ENCODE measurements around the gene PSMB11. TPM values are rescaled to one million over a fixed set of nuclear protein-coding genes. Genes with fewer than 3 reads are reported as not detected.
A peak's percentile ranks its signal among the peaks of the same experiment; 100 is the strongest.

PSMB11 gene
- total RNA-seq, 1 donor from 2014 or later = not detected

DNA sequence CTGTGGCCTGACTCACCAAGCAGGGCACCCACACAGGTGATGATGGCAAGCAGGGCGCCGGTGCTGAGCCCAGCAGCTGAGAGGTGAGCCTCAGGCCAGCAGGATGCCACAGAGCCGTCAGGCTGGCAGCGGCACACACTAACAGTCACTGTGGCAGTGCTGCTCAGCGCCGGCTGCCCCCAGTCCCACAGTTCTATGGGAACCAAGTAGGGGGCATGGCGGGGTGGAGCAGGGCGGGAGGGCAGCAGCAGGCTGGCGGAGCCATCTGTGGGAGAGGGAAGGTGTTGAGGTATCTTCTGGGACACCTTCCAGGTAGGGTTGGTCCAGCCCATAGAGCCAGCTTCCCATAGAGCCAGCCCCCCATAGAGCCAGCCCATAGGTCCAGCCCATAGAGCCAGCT, 7.0 kb downstream of the PSMB11 start:
- no peak for DNase-seq (ENCODE audit: low read depth)
- Histone ChIP-seq H3K36me3 (ENCODE audit: control insufficient read depth, insufficient read depth, low read length) (no peaks in the 10 kb centered on the region), H3K4me3 (ENCODE audit: low read depth, low read length) (no peak overlapping the region), H3K27me3 (ENCODE audit: control insufficient read depth, insufficient read depth, low read length) (no peaks in the 10 kb centered on the region)
- FAIRE-seq = no peak
- TF ChIP-seq, protein P1, sequence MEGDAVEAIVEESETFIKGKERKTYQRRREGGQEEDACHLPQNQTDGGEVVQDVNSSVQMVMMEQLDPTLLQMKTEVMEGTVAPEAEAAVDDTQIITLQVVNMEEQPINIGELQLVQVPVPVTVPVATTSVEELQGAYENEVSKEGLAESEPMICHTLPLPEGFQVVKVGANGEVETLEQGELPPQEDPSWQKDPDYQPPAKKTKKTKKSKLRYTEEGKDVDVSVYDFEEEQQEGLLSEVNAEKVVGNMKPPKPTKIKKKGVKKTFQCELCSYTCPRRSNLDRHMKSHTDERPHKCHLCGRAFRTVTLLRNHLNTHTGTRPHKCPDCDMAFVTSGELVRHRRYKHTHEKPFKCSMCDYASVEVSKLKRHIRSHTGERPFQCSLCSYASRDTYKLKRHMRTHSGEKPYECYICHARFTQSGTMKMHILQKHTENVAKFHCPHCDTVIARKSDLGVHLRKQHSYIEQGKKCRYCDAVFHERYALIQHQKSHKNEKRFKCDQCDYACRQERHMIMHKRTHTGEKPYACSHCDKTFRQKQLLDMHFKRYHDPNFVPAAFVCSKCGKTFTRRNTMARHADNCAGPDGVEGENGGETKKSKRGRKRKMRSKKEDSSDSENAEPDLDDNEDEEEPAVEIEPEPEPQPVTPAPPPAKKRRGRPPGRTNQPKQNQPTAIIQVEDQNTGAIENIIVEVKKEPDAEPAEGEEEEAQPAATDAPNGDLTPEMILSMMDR (IDR thresholded peaks at IDR 0.05; ENCODE audit: insufficient read depth, low read length, severe bottlenecking) = no peak

DNA sequence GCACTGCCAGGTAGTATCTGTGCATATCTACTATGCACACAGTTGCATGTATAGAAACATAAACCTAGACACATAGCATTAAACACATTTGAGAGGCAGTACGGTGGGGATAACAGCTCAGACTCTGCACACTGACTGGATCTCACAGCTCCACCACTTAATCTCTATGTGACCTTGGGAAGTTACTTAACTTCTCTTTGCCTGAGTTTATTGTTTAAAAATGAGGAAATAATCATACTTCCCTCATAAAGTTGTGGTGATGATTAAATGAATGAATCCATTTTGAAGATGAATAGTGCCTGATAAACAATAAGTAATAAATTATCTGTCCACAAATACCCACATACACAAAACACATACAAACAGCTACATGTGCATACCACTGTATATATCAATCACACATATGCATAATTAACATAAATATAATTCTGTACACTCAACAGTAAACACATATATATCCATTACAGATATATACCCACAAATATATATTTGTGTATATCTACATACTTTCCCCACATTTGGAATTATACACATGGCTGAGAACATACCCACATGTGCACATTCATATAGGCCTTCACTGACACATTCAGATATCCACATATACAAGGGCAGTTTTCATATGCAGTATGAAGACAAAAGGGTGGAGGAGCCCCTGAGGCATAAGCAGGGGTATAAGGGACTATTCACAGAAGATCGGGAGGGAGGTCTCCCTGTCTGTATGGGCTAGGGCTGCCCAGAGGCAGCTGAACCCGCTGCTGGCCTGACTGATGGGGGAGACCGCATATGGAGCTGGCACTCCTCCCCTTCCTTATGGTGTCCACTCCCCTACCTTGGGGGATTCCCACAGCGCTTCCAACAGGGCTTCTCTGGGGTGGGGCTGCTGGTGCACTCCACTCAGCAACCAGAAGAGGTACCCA, 9.4 kb downstream of the PSMB11 start:
- H3K27me3 ChIP-seq (ENCODE audit: control insufficient read depth, insufficient read depth, low read length) = no peaks in the 10 kb centered on the region
- no peak overlapping the region for H3K4me3 ChIP-seq (ENCODE audit: low read depth, low read length)
- TF ChIP-seq, protein P1 (IDR thresholded peaks at IDR 0.05; ENCODE audit: insufficient read depth, low read length, severe bottlenecking) = no peak
- DNase-seq (ENCODE audit: low read depth) (no peak), FAIRE-seq (no peak)
- H3K36me3 ChIP-seq (ENCODE audit: control insufficient read depth, insufficient read depth, low read length) = no peaks in the 10 kb centered on the region

DNA sequence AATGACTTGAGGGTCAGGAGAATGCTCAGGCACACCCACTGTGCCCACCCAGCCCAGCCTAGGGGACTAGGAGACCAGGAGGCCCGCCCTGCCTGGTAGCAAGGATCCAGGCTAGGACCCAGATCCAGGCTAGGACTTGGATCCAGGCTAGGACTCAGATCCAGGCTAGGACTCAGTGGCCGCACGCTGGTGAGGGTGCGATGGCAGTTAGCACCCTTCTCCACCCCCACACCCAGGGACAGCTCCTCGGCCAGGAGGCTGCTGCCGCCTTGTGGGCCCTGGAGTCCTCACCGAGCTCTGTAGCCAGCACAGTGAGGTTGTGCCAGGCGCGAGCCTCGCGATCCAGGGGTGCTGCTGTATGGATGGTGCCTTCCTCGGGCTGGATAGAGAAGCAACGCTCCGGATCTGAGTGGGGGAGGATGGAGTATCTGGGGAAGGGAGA, 10.2 kb downstream of the PSMB11 start:
- no peak overlapping the region for H3K4me3 ChIP-seq (ENCODE audit: low read depth, low read length)
- H3K36me3 ChIP-seq (ENCODE audit: control insufficient read depth, insufficient read depth, low read length) = no peaks in the 10 kb centered on the region
- DNase-seq (ENCODE audit: low read depth) (no peak), FAIRE-seq (no peak)
- H3K27me3 ChIP-seq (ENCODE audit: control insufficient read depth, insufficient read depth, low read length) = no peaks in the 10 kb centered on the region
- TF ChIP-seq, protein P1 (IDR thresholded peaks at IDR 0.05; ENCODE audit: insufficient read depth, low read length, severe bottlenecking) = peak; percentile 38

DNA sequence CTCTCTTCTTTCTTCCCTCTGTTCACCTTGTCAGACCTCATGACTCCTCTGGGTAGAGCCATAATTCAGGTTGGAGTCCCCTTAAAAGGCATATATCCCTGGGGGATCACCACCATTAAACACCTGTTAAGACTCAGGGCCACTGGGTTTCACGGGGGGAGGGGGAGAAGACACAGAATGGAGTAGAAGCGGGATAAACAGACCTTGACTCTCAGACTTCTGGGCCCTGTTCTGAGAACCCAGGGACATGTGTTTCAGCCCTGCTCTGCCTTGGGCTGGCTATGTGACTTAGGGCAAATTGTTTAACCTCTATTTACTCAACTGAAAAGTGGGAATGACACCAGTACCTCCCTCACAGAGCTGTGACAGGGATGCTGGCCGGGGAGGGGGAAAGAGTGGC, 10.7 kb downstream of the PSMB11 start:
- DNase-seq (ENCODE audit: low read depth) (no peak), FAIRE-seq (peak; percentile 47)
- Histone ChIP-seq H3K27me3 (ENCODE audit: control insufficient read depth, insufficient read depth, low read length) (no peaks in the 10 kb centered on the region), H3K36me3 (ENCODE audit: control insufficient read depth, insufficient read depth, low read length) (no peaks in the 10 kb centered on the region), H3K4me3 (ENCODE audit: low read depth, low read length) (no peak overlapping the region)
- TF ChIP-seq, protein P1 (IDR thresholded peaks at IDR 0.05; ENCODE audit: insufficient read depth, low read length, severe bottlenecking) = no peak

DNA sequence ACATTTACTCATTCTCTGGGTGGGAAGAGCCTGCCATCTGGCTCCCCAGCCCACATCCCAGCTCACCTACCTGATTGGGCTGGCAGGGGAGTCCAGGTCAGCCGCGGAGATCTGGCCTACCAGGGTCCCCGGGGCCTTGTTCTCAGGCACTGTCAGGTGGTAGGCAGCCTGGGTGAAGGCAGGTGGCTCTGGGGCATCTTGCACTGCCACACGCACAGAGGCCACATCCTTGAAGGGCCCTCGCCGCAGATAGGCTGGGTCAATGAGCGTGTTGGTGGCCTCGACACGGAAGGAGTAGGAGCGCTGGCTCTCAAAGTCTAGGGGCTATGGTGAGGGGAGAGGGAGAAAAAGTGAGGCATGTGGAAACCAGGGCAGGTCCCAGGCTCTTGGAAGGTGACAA, 11.4 kb downstream of the PSMB11 start:
- DNase-seq (ENCODE audit: low read depth) (no peak), FAIRE-seq (no peak)
- no peak overlapping the region for H3K4me3 ChIP-seq (ENCODE audit: low read depth, low read length)
- H3K27me3 ChIP-seq (ENCODE audit: control insufficient read depth, insufficient read depth, low read length) = no peaks in the 10 kb centered on the region
- H3K36me3 ChIP-seq (ENCODE audit: control insufficient read depth, insufficient read depth, low read length) = no peaks in the 10 kb centered on the region
- TF ChIP-seq, protein P1 (IDR thresholded peaks at IDR 0.05; ENCODE audit: insufficient read depth, low read length, severe bottlenecking) = no peak

All from bronchial epithelial cell (primary cell).